Endothelial cell (in vitro differentiated cells): ENCODE measurements around the gene CAMKK2. TPM values are rescaled to one million over a fixed set of nuclear protein-coding genes. Genes with fewer than 3 reads are reported as not detected.
"Not testable (repeated sequence)": the region's sequence is repeated elsewhere in the genome, so short reads cannot be mapped to it uniquely, and the experiment has no call there.

Experiments
- DNase-seq: peaks from one replicate; pipeline ENCODE4 v3.0.0; 2021; ENCODE audit warnings: low spot score
- H3K27ac Mint-ChIP-seq: one replicate; pipeline ENCODE4 v1.8.0; 2021; ENCODE audit warnings: mixed read lengths, inconsistent platforms; ENCODE audit not compliant: unreplicated experiment
- H3K27me3 Mint-ChIP-seq: one replicate; pipeline ENCODE4 v1.8.0; 2021; ENCODE audit warnings: mild to moderate bottlenecking, moderate library complexity, mixed read lengths, inconsistent platforms; ENCODE audit not compliant: unreplicated experiment
- H3K36me3 Mint-ChIP-seq: one replicate; pipeline ENCODE4 v1.8.0; 2021; ENCODE audit warnings: mild to moderate bottlenecking, low read depth, mixed read lengths, inconsistent platforms; ENCODE audit not compliant: unreplicated experiment
- H3K4me1 Mint-ChIP-seq: one replicate; pipeline ENCODE4 v1.8.0; 2021; ENCODE audit warnings: mild to moderate bottlenecking, mixed read lengths, inconsistent platforms; ENCODE audit not compliant: unreplicated experiment
- H3K4me3 Mint-ChIP-seq: one replicate; pipeline ENCODE4 v1.8.0; 2021; ENCODE audit warnings: mild to moderate bottlenecking, mixed read lengths, inconsistent platforms; ENCODE audit not compliant: unreplicated experiment
- H3K9me3 Mint-ChIP-seq: one replicate; pipeline ENCODE4 v1.8.0; 2021; ENCODE audit warnings: mixed read lengths, inconsistent platforms; ENCODE audit not compliant: unreplicated experiment
- total RNA-seq: library from RNA; stranded (reverse); fragmentation: NEBNext Ultra II Directional; extraction: Animal tissue kit (Norgen Biotek cat#: 25700); gene quantifications from one replicate; pipeline ENCODE4 v1.2.1, GENCODE V29; 2021; ENCODE audit not compliant: unreplicated experiment
- TF ChIP-seq, protein P1 (sequence below): fragments of 200-600 bp; sonication (generic); IDR thresholded peaks from one replicate; pipeline ENCODE4 v1.5.0; 2021; ENCODE audit warnings: antibody characterized with exemption; ENCODE audit not compliant: unreplicated experiment

CAMKK2 gene
- total RNA-seq, 1 donor from 2014 or later: 44.5 TPM

DNA sequence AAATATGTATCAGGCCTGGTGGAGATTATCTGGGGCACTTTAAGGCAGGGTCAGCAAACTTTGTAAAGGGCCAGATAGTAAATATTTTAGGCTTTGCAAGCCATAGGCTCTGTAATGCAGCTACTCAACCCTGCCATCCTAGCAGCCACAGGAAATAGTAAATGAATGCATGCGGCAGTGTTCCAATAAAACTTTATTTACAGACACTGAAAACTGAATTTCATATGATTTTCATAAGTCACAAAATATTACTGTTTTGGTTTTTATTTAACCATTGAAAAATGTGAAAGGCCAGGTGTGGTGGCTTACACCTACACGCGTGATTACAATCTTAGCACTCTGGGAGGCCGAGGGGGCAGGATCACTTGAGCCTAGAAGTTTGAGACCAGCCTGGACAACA lies 3.2 kb upstream of the CAMKK2 start:
- no peak overlapping the region for H3K4me3 Mint-ChIP-seq
- no peaks in the 10 kb centered on the region for H3K9me3 Mint-ChIP-seq
- H3K27me3 Mint-ChIP-seq: peaks cover 6% of the 10 kb centered on the region
- H3K27ac Mint-ChIP-seq: no peak overlapping the region
- no peak for DNase-seq
- peaks cover 22% of the 10 kb centered on the region for H3K4me1 Mint-ChIP-seq
- TF ChIP-seq, protein P1, sequence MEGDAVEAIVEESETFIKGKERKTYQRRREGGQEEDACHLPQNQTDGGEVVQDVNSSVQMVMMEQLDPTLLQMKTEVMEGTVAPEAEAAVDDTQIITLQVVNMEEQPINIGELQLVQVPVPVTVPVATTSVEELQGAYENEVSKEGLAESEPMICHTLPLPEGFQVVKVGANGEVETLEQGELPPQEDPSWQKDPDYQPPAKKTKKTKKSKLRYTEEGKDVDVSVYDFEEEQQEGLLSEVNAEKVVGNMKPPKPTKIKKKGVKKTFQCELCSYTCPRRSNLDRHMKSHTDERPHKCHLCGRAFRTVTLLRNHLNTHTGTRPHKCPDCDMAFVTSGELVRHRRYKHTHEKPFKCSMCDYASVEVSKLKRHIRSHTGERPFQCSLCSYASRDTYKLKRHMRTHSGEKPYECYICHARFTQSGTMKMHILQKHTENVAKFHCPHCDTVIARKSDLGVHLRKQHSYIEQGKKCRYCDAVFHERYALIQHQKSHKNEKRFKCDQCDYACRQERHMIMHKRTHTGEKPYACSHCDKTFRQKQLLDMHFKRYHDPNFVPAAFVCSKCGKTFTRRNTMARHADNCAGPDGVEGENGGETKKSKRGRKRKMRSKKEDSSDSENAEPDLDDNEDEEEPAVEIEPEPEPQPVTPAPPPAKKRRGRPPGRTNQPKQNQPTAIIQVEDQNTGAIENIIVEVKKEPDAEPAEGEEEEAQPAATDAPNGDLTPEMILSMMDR: no peak
- no peaks in the 10 kb centered on the region for H3K36me3 Mint-ChIP-seq

DNA sequence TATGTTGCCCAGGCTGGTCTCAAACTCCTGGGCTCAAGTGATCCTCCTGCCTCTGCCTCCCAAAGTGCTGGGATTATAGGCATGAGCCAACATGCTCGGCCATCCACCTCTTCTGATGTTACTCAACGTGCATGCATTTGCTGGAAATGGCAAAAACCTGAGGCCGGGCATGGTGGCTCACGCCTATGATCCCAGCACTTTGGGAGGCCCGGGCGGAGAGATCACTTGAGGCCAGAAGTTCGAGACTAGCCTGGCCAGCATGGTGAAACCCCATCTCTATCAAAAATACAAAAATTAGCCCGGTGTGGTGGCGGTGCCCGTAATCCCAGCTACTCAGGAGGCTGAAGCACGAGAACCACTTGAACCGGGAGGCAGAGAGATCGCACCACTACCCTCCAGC lies 1.9 kb upstream of the CAMKK2 start:
- H3K9me3 Mint-ChIP-seq, H3K36me3 Mint-ChIP-seq, H3K27ac Mint-ChIP-seq, H3K27me3 Mint-ChIP-seq, DNase-seq: not testable (repeated sequence)
- Mint-ChIP-seq H3K4me3 (peak overlapping the region; percentile 90), H3K4me1 (peaks cover 22% of the 10 kb centered on the region)

DNA sequence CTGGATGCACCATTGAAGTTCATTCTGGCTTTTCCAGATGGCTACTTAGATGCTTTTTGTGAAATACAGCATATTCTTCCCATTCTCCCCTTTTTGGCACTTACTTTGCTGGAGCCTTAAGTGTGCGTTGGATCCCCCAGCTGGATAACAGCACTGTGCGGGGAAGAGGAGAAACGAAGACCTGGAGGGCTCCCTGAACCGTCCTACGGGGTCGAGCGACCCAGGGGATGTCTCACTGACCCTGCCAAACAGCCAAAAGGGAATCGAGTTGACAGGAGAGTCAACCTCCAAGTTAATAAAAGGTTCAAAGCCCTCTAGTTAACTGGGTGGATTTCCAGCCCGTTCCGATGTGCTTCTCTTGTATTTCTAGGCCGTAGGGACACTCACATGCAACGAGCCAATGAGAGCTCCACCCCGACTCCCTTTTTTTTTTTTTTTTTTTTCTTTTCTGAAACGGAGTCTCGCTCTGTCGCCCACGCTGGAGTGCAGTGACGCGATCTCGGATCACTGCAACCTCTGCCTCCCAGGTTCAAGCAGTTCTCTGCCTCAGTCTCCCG lies 1.0 kb upstream of the CAMKK2 start:
- H3K4me1 Mint-ChIP-seq: peaks cover 22% of the 10 kb centered on the region
- no peaks in the 10 kb centered on the region for H3K9me3 Mint-ChIP-seq
- TF ChIP-seq, protein P1: no peak
- DNase-seq: no peak
- peaks cover 6% of the 10 kb centered on the region for H3K27me3 Mint-ChIP-seq
- peak overlapping the region; percentile 90 for H3K4me3 Mint-ChIP-seq
- H3K36me3 Mint-ChIP-seq: no peaks in the 10 kb centered on the region
- H3K27ac Mint-ChIP-seq: peak overlapping the region; percentile 57

DNA sequence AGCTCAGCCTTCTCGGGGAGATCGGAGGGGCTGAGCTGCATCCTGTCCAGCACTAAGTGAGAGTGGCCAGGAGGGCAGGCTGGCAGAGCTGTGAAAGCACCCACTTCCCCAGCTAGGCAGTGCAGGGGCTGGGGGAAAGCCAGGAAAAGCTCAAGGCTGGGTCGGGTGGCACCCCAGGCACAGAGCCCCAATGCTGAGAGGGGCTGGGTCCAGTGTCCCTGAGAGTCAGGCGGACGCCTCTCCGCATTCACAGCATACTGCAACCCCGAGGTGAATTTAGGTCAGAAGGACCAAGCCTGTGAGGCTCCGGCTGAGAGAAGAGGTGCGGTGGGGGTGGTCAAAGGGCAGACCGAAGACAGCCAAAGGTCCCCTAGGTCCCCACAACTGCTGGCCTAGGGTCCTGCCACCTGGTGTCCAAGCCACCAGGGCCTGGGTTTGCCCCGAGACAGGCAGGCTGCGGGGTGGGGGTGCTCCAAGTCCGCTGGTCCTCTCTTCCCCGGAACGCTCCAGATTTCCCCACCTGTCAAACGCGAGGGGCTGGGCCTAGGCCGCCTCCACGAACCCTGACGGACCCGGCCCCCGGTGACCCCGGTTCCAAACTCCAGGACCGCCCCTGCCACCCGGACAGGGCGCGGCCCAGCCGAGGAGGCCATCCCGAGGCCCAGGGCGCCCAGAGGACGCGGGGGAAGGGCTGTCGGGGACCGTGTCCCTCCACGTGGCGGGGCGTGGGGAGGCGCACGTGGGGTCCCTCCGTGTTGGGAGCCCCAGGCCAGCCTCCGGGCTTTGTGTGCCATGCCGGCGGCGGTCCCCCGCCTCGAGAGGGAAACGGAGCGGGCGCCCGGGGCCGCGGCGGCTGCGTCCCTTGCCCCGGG lies 527 bp downstream of the CAMKK2 start:
- TF ChIP-seq, protein P1: no peak
- H3K27me3 Mint-ChIP-seq: peaks cover 6% of the 10 kb centered on the region
- H3K27ac Mint-ChIP-seq: no peak overlapping the region
- peak overlapping the region; percentile 94 for H3K4me3 Mint-ChIP-seq
- DNase-seq: peak; percentile 27
- H3K4me1 Mint-ChIP-seq: peaks cover 20% of the 10 kb centered on the region
- peaks cover 6% of the 10 kb centered on the region for H3K36me3 Mint-ChIP-seq
- no peaks in the 10 kb centered on the region for H3K9me3 Mint-ChIP-seq

DNA sequence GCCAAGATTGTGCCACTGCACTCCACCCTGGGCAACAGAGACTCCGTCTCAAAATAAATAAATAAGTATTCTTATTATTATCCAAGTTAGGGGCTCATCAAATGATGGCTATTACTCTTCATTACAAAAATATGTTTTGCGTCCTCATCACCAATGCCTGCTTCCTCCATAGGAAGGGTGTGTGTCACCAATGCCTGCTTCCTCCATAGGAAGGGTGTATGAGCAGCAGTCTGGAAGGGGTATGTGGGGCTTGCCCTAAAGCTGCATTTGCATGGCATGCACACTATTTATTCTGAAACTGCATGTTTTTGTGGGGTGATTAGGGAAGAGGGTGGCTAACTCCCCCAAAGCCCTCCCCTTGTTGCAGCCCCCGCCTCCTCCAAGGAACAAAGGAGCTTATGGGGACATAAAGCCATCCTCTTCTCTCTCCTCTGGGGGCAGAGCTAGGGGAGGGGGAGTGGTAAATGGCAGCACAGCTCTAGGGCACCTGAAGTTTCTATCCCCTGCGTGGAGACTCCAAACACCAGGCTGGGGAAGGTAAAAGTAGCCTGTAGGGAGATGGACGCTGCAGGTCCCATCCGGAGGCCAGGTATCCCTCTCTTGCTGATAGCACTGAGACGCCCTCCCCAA lies 1.3 kb downstream of the CAMKK2 start:
- H3K4me1 Mint-ChIP-seq: peaks cover 14% of the 10 kb centered on the region
- H3K9me3 Mint-ChIP-seq: no peaks in the 10 kb centered on the region
- H3K27me3 Mint-ChIP-seq: peaks cover 6% of the 10 kb centered on the region
- H3K36me3 Mint-ChIP-seq: peaks cover 6% of the 10 kb centered on the region
- DNase-seq: no peak
- peak overlapping the region; percentile 94 for H3K4me3 Mint-ChIP-seq
- TF ChIP-seq, protein P1: no peak
- H3K27ac Mint-ChIP-seq: no peak overlapping the region
